ENCODE measurements around the gene PLCG1. TPM values are rescaled to one million over a fixed set of nuclear protein-coding genes. Genes with fewer than 3 reads are reported as not detected.

The PLCG1 gene
- total RNA-seq, 1 experiment from 2014 or later: 62.1 TPM

DNA sequence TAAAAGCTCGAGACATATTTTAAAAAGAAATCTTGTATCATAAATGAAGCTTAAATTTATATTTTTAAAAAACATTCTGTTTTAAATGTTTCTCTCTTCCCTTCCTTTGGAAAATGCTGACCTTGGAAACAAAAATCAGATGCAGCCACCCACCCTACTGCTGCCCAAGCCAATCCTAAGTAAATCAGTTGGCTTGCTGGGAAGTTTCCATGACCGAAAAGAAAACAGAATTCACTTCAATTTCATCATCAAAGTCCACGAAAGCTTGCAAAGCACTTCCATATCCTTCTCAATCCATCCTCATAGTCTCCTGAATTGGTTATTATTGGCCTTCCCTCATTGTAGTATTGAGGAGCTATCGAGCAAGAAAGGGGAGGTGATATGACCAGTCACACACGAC lies 80.1 kb downstream of the PLCG1 start:
- no peak for DNase-seq (ENCODE audit: low read depth, low spot score)
- in situ Hi-C loops (cut with HindIII; ENCODE audit: low pct_unique_long_range_greater_than_20kb, low sequenced_read_pairs): no loop called here

DNA sequence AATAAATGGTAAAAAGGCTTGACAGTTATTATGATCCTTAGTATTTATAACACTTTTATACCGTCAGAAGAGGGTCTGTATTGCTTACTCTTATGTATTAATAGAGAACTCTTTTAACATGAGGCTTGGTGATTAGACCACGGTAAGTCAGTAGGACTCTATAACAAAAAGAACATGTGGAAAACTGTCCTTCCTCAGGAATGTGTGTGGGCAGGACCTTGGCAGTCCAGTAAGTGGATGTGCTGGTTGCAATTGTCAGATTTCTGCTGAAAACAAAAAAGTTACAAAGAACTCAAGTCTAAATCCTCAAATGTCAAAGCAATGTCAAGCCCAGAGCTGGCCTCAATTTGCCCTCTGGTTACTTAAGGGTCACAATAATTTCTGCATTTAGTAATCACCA lies 81.1 kb downstream of the PLCG1 start:
- in situ Hi-C loops (cut with HindIII; ENCODE audit: low pct_unique_long_range_greater_than_20kb, low sequenced_read_pairs): no loop called here
- no peak for DNase-seq (ENCODE audit: low read depth, low spot score)

DNA sequence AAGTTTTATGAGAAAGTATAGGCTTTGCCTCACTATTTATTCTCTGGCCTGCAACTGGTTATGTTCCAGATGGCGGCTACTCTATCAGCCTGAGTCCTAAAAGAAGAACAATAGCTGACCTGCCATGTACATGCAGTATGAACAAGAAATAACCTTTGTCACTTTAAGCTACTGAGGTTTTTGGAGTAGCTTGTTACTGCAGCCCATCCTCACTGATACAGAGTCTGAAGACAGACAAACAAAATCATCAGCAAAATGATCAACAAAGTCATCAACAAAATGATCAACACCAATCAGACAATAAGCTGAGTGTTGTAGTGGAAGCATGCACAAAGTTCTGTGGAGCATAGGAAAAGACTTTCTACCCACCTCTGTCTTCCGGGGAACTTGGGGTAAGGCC lies 82.5 kb downstream of the PLCG1 start:
- no peak for DNase-seq (ENCODE audit: low read depth, low spot score)
- in situ Hi-C loops (cut with HindIII; ENCODE audit: low pct_unique_long_range_greater_than_20kb, low sequenced_read_pairs): no loop called here

DNA sequence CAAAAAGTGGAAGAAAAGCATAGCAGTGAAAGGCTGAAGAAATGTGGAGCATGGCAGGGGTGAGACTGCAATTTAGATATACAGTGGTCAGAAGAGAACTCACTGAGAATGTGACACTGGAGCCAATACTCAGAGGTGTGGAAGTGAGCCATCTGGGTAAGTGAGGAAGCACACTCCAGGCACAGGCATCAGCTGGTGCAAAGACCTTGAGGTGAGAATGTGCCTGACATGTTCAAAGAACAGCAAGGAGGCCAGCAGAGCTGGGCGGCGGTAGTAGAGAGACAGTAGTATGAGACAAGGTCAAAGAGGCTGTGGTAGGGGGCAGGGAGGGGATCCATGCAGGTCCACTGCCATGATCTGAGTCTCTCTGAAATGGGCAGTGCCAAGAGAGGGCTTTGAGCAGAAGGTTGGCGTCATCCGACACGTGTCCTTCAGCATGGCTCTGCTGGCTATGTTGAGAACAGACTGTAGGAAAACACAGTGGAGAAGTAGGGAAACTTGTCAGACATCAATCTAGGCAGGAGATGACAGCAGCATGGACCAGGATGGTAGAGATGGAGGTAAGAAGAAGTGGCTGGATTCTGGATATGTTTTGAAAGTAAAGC lies 84.4 kb downstream of the PLCG1 start:
- DNase-seq (ENCODE audit: low read depth, low spot score): no peak
- in situ Hi-C loops (cut with HindIII; ENCODE audit: low pct_unique_long_range_greater_than_20kb, low sequenced_read_pairs): no loop called here

DNA sequence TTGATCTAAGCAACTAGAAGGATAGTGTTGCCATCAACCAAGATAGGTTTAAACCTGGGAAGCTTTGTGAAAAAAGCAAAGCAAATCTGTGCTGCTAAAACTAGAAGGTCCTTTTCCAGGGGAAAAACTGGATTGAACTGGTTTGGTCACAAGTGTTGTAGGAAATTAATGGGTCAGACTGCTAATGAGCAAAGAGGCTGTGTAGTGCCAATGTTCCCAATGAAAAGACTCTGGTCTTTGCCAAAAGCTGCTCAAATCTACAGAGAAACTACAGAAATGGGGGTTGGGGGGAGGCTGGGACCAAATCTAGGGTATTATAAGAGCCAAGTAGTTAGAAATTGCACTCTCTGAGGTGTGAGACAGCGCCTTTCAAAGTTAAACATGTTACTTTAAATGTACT lies 85.0 kb downstream of the PLCG1 start:
- in situ Hi-C loops (cut with HindIII; ENCODE audit: low pct_unique_long_range_greater_than_20kb, low sequenced_read_pairs): no loop called here
- no peak for DNase-seq (ENCODE audit: low read depth, low spot score)

DNA sequence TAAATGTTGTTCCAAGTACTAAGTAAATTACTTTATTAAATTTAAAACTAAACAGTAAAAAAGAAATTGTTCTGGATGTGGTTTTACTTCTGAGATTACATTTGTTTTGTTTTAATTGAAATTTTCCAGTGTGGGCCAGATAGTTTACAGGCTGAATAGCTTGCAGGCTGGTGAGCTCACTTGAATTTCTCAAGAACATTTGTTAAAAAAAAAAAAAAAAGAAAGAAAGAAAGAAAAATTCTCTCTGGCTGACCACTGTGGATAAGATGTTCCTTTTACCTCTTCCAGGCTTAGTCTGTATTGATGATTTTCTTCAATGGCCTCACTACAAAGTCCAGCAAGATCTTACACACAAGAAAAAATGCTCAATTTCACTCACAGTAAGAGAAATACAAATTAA lies 85.4 kb downstream of the PLCG1 start:
- DNase-seq (ENCODE audit: low read depth, low spot score): no peak
- in situ Hi-C loops (cut with HindIII; ENCODE audit: low pct_unique_long_range_greater_than_20kb, low sequenced_read_pairs): no loop called here

DNA sequence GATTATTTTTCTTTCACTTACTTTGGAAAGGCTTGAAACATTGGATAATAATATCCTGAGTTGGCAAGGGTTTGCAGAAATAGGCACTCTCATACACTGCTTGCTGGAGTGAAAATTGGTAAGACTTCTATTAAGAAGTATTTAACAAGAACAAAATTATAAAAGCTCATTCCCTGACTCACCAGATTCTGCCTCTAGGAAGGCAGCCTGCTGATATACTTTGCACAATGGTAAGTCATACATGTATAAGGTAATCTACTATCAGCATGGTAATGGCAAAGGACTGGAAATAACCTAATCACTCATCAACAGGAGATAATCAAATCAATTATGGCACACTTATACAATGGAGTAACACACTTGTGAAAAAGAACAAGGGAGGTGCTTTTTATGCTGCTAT lies 85.8 kb downstream of the PLCG1 start:
- DNase-seq (ENCODE audit: low read depth, low spot score): no peak
- in situ Hi-C loops (cut with HindIII; ENCODE audit: low pct_unique_long_range_greater_than_20kb, low sequenced_read_pairs): no loop called here

DNA sequence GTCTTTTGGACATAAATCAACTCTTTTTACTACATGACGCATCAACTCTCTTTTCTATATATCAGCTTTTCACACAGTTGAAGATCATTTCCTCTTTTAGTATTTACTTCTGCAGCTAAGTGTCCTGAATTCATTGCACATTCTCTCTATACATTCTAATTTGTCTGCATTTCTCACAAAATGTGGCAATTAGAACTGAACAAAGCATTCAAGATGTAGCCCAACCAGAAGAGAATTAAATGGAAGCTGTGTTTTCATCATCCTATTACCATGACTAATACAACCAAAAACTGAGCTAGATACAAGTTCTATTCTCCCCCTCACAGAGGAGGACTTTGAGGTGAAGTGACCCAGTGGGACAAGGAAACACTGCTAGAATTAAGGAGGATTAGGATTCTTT lies 86.9 kb downstream of the PLCG1 start:
- in situ Hi-C loops (cut with HindIII; ENCODE audit: low pct_unique_long_range_greater_than_20kb, low sequenced_read_pairs): no loop called here
- no peak for DNase-seq (ENCODE audit: low read depth, low spot score)

GRCh38 chr20:41225091-41225490 lies 87.7 kb downstream of the PLCG1 start:
- in situ Hi-C loops (cut with HindIII; ENCODE audit: low pct_unique_long_range_greater_than_20kb, low sequenced_read_pairs): no loop called here
- no peak for DNase-seq (ENCODE audit: low read depth, low spot score)

- no peak for DNase-seq (ENCODE audit: low read depth, low spot score)
- in situ Hi-C loops (cut with HindIII; ENCODE audit: low pct_unique_long_range_greater_than_20kb, low sequenced_read_pairs): no loop called here
Measured at GRCh38 chr20:41226426-41226825, 89.1 kb downstream of the PLCG1 start.

Small RNAs within 50 kb of the gene (small RNA-seq; reads per million reads assigned to genes)
- gene AL022394.1: 0 reads per million in 2 experiments
- 0 reads per million in 2 experiments for gene MIR6871

Other genes with a start within 250 kb of the PLCG1 start
- gene TOP1, start 108.7 kb upstream of the PLCG1 start, total RNA-seq (2014; rRNA removed; shearing (Covaris generic)): 16.1 and 20.0 TPM in 2 replicates
- gene ZHX3, start 180.2 kb downstream of the PLCG1 start, total RNA-seq (2014; rRNA removed; shearing (Covaris generic)): 7.3 and 10.6 TPM in 2 replicates
- 6.2 and 8.9 TPM in 2 replicates for gene LPIN3, start 203.3 kb downstream of the PLCG1 start, total RNA-seq (2014; rRNA removed; shearing (Covaris generic))
- 0.16 and 0.24 TPM in 2 replicates for gene EMILIN3, start 229.3 kb downstream of the PLCG1 start, total RNA-seq (2014; rRNA removed; shearing (Covaris generic))

All from SK-MEL-5 (cell line).